B cell (primary cell): Measurements from ENCODE around the gene TMEM18. TPM values are rescaled to one million over a fixed set of nuclear protein-coding genes. Genes with fewer than 3 reads are reported as not detected.

Source experiments
- ATAC-seq: fragments of 200-7000 bp; cut with Tn5 transposase; one replicate; pipeline ENCODE4 v1.10.0; 2021; ENCODE audit warnings: low read depth, mild to moderate bottlenecking, moderate number of reproducible peaks, moderate library complexity
- CTCF ChIA-PET: fragments of 350-600 bp; sonication (Branson Sonifier 250); formaldehyde crosslinking; loops from one replicate; lab custom pipeline; 2021; ENCODE audit warnings: antibody characterized with exemption, inconsistent platforms; lab: Charles Lee
- POLR2A ChIA-PET: fragments of 350-600 bp; sonication (Branson Sonifier 250); formaldehyde crosslinking; loops from one replicate; lab custom pipeline; 2021; ENCODE audit warnings: antibody characterized with exemption; lab: Charles Lee
- DNase-seq: peaks from one replicate; pipeline ENCODE4 v3.0.0; 2013
- H2AFZ ChIP-seq: 2 replicates; pipeline ENCODE4 v1.6.1; 2012; ENCODE audit warnings: mild to moderate bottlenecking, low read depth, low read length; ENCODE audit not compliant: insufficient read depth, poor library complexity, severe bottlenecking
- H3K27ac ChIP-seq, 2 donors: 1 replicate in 1 of 2; 2 replicates in 1 of 2; pipeline ENCODE4 v1.5.1; 2012 to 2013; ENCODE audit warnings: low read length in 2 of 2, mild to moderate bottlenecking in 2 of 2, moderate library complexity in 1 of 2
- H3K27me3 ChIP-seq, 4 experiments: fragments of 200-600 bp in 1 of 4; sonication (generic) in 1 of 4; replicated peaks in 1 of 4; 1 replicate in 2 of 4; 2 replicates in 2 of 4; pipeline versions ENCODE4 v1.6.1 to v1.7.0; 2013 to 2016; ENCODE audit warnings: low read length in 3 of 4, mild to moderate bottlenecking in 2 of 4, mixed read lengths in 1 of 4, moderate library complexity in 1 of 4; ENCODE audit not compliant: insufficient read depth in 4 of 4, control insufficient read depth in 3 of 4; ENCODE audit errors: control extremely low read depth in 1 of 4
- H3K36me3 ChIP-seq, 2 experiments: replicated peaks in 1 of 2; 1 replicate in 1 of 2; 2 replicates in 1 of 2; pipeline versions ENCODE4 v1.6.1 to v1.7.1; 2013; ENCODE audit warnings: low read length in 1 of 2; ENCODE audit not compliant: insufficient read depth in 2 of 2, control insufficient read depth in 1 of 2; ENCODE audit errors: control extremely low read depth in 1 of 2, extremely low read depth in 1 of 2
- H3K4me1 ChIP-seq, 2 donors: fragments of 200-600 bp in 1 of 2; sonication (generic) in 1 of 2; 1 replicate in 1 of 2; 2 replicates in 1 of 2; pipeline versions ENCODE4 v1.5.1 to v1.6.1; 2013 to 2017; ENCODE audit warnings: low read length in 2 of 2; ENCODE audit not compliant: control insufficient read depth in 2 of 2, insufficient read depth in 2 of 2
- H3K4me2 ChIP-seq: replicated peaks from 2 replicates; pipeline ENCODE3; 2012; ENCODE audit warnings: mild to moderate bottlenecking, low read depth, low read length; ENCODE audit not compliant: poor library complexity, severe bottlenecking
- H3K4me3 ChIP-seq, 5 experiments: fragments of 200-600 bp in 1 of 5; sonication (generic) in 1 of 5; 1 replicate in 3 of 5; 2 replicates in 2 of 5; pipeline versions ENCODE4 v1.5.1 to v1.7.0; 2011 to 2016; ENCODE audit warnings: low read length in 4 of 5, mild to moderate bottlenecking in 4 of 5, low read depth in 2 of 5, control low read depth in 1 of 5, moderate library complexity in 1 of 5; ENCODE audit not compliant: insufficient read depth in 1 of 5; ENCODE audit errors: control extremely low read depth in 1 of 5, extremely low read depth in 1 of 5
- H3K79me2 ChIP-seq: fragments of 200-600 bp; sonication (generic); one replicate; pipeline ENCODE4 v1.6.0; 2016; ENCODE audit warnings: low read length; ENCODE audit not compliant: control insufficient read depth, insufficient read depth
- H3K9ac ChIP-seq: fragments of 200-600 bp; sonication (generic); 2 replicates; pipeline ENCODE4 v1.6.1; 2017; ENCODE audit warnings: mild to moderate bottlenecking, low read length, moderate library complexity
- H3K9me3 ChIP-seq, 3 donors: one replicate each; pipeline versions ENCODE4 v1.6.1 to v1.7.1; 2013; ENCODE audit warnings: low read length in 2 of 3; ENCODE audit not compliant: control insufficient read depth in 2 of 3, insufficient read depth in 1 of 3; ENCODE audit errors: control extremely low read depth in 1 of 3
- H4K20me1 ChIP-seq: 2 replicates; pipeline ENCODE4 v1.6.0; 2012; ENCODE audit warnings: mild to moderate bottlenecking, low read length; ENCODE audit not compliant: insufficient read depth, control insufficient read depth, poor library complexity, severe bottlenecking
- H3K27ac Mint-ChIP-seq: one replicate; pipeline ENCODE4 v1.8.0; 2021; ENCODE audit warnings: mixed read lengths
- H3K27me3 Mint-ChIP-seq: one replicate; pipeline ENCODE4 v1.8.0; 2021; ENCODE audit warnings: mixed read lengths
- H3K4me1 Mint-ChIP-seq: one replicate; pipeline ENCODE4 v1.8.0; 2021; ENCODE audit warnings: mixed read lengths
- H3K4me3 Mint-ChIP-seq: one replicate; pipeline ENCODE4 v1.8.0; 2021; ENCODE audit warnings: mixed read lengths
- H3K9me3 Mint-ChIP-seq: one replicate; pipeline ENCODE4 v1.8.0; 2022; ENCODE audit warnings: mixed read lengths; ENCODE audit not compliant: insufficient read depth
- CTCF ChIP-seq: fragments of 200-600 bp; IDR thresholded peaks from one replicate; pipeline ENCODE4 v1.8.0; 2022; ENCODE audit warnings: antibody characterized with exemption, mild to moderate bottlenecking
- EZH2 ChIP-seq: IDR thresholded peaks from 2 replicates; pipeline ENCODE4 v1.6.1; 2012; ENCODE audit warnings: borderline replicate concordance, low read depth, mild to moderate bottlenecking, moderate library complexity, low read length; ENCODE audit not compliant: insufficient read depth, poor library complexity, severe bottlenecking
- WGBS: methylation state at CpG from one replicate; pipeline ENCODE4 v1.1.5; 2013; ENCODE audit warnings: missing lambda C conversion rate; ENCODE audit not compliant: insufficient coverage; 5-methylcytosine and 5-hydroxymethylcytosine counted together
- intact Hi-C: fragments of 100-400 bp; cut with micrococcal nuclease; formaldehyde crosslinking; loops from one replicate; pipeline ENCODE4 v1.10.0; 2022
- polyA plus RNA-seq: library from polyadenylated mRNA; depleted of rRNA; stranded (reverse); fragments of >200 nt; gene quantifications from 2 replicates; pipeline ENCODE4 v1.2.3, GENCODE V29; 2012
- total RNA-seq, 2 donors: library from RNA; stranded (reverse); fragments of 120-200 nt in 1 of 2; gene quantifications; 1 replicate in 1 of 2; 2 replicates in 1 of 2; pipeline versions ENCODE4 v1.2.3 to v1.2.4, GENCODE V29; 2013 to 2022

TMEM18 gene
- total and polyA plus RNA-seq, 2 donors (not counting 1 experiment from before 2014, with no cell fraction given), result 14.4 to 38.5 TPM

- Mint-ChIP-seq H3K4me1 (peaks cover 15% of the 10 kb centered on the region), H3K9me3 (no peaks in the 10 kb centered on the region), H3K27ac (no peak overlapping the region), H3K4me3 (no peak overlapping the region), H3K27me3 (peaks cover 26% of the 10 kb centered on the region)
- ChIA-PET POLR2A (no interaction called here), CTCF (no interaction called here)
- ATAC-seq, result no peak
- intact Hi-C loops, result no loop called here
- H4K20me1 ChIP-seq, result no peaks in the 10 kb centered on the region
- no peak overlapping the region for H3K9ac ChIP-seq
- H3K36me3 ChIP-seq, result no peaks in the 10 kb centered on the region
- H3K27me3 ChIP-seq, result peaks cover 0 to 12% (median 2%) of the 10 kb centered on the region in 4 experiments
- DNase-seq, result no peak
- no peak overlapping the region for H3K27ac ChIP-seq
- H2AFZ ChIP-seq, result no peak overlapping the region
- H3K79me2 ChIP-seq, result no peaks in the 10 kb centered on the region
- 88% methylated on average over 5 of the region's 5 CpGs for WGBS
- peaks cover 13 to 14% of the 10 kb centered on the region in 2 donors for H3K4me1 ChIP-seq
- no peak overlapping the region for H3K4me3 ChIP-seq
- H3K4me2 ChIP-seq, result no peak overlapping the region
- TF ChIP-seq EZH2 (no peak), CTCF (no peak)
- peaks cover 0 to 1% (median 0%) of the 10 kb centered on the region in 3 donors for H3K9me3 ChIP-seq
These were observed 40.5 kb upstream of the TMEM18 start for GRCh38 chr2:717661-718060.

- no peaks in the 10 kb centered on the region for H4K20me1 ChIP-seq
- no peak overlapping the region for H3K9ac ChIP-seq
- TF ChIP-seq EZH2 (no peak), CTCF (no peak)
- ATAC-seq (no peak), DNase-seq (no peak)
- CTCF ChIA-PET, result interaction anchor here (0.9 to 2.3 kb wide), 3 partner anchors 10 to 835 kb away, joined by 3 to 9 read pairs (median 7); no protein-coding TSS in a partner anchor
- H3K27ac ChIP-seq, result no peak overlapping the region
- H3K27me3 ChIP-seq, result peaks cover 0 to 16% (median 8%) of the 10 kb centered on the region in 4 experiments
- no peaks in the 10 kb centered on the region for H3K36me3 ChIP-seq
- H3K4me1 ChIP-seq, result peaks cover 13 to 14% of the 10 kb centered on the region in 2 donors
- Mint-ChIP-seq H3K9me3 (no peaks in the 10 kb centered on the region), H3K4me3 (no peak overlapping the region), H3K27me3 (peaks cover 35% of the 10 kb centered on the region), H3K27ac (no peak overlapping the region), H3K4me1 (peaks cover 15% of the 10 kb centered on the region)
- H2AFZ ChIP-seq, result no peak overlapping the region
- H3K9me3 ChIP-seq, result peaks cover 0 to 1% (median 0%) of the 10 kb centered on the region in 3 donors
- no peak overlapping the region for H3K4me2 ChIP-seq
- H3K79me2 ChIP-seq, result no peaks in the 10 kb centered on the region
- H3K4me3 ChIP-seq, result no peak overlapping the region
- POLR2A ChIA-PET, result no interaction called here
- intact Hi-C loops, result no loop called here
- WGBS, result 87% methylated on average over 15 of the region's 18 CpGs
These were observed 38.8 kb upstream of the TMEM18 start for GRCh38 chr2:715854-716560.
